ENCODE measurements around the gene RAB38. TPM values are rescaled to one million over a fixed set of nuclear protein-coding genes. Genes with fewer than 3 reads are reported as not detected.

RAB38 gene
- total RNA-seq, 1 donor from 2014 or later: 8.1 TPM

DNA sequence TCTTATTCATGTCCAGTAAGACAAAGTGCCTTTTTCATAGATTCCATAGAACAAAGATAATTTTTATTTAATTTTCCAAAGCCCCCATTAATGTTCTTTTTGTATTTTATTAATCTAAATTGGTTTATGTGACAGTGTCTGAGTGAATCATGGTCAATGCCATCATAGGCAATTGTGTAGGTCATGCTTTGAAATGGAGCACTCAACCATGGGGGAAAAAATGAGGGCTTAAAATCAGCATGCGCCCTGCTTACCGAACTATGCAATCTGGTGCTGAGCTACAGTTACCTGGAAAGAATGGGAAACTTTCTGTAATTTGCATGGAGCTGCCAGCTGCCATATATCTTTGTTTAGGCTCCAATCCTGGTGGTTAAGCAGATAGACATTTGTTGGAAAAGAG lies 28.4 kb upstream of the RAB38 start:
- no peak overlapping the region for H3K4me2 ChIP-seq
- H3K27ac Mint-ChIP-seq: no peak overlapping the region
- no peak for DNase-seq (ENCODE audit: low spot score)
- no peak overlapping the region for H3K4me3 Mint-ChIP-seq
- H3K27me3 Mint-ChIP-seq (ENCODE audit: insufficient read depth, low read depth): no peaks in the 10 kb centered on the region
- H2AFZ ChIP-seq (replicated peaks): no peak overlapping the region
- no peaks in the 10 kb centered on the region for H3K9me3 ChIP-seq (ENCODE audit: low read depth)
- no peak overlapping the region for H3K27ac ChIP-seq
- no peaks in the 10 kb centered on the region for H3K9me3 Mint-ChIP-seq
- H4K20me1 ChIP-seq (ENCODE audit: low read depth): no peaks in the 10 kb centered on the region
- no peaks in the 10 kb centered on the region for H3K79me2 ChIP-seq (ENCODE audit: low read depth)
- TF ChIP-seq EZH2phosphoT487 (IDR thresholded peaks at IDR 0.05): no peak
- no peak for TF ChIP-seq EZH2 (IDR thresholded peaks at IDR 0.05)
- no peak for TF ChIP-seq CTCF (IDR thresholded peaks at IDR 0.05)
- peaks cover 9% of the 10 kb centered on the region for H3K4me1 Mint-ChIP-seq
- H3K27me3 ChIP-seq: no peaks in the 10 kb centered on the region
- H3K36me3 ChIP-seq: no peaks in the 10 kb centered on the region
- no peaks in the 10 kb centered on the region for H3F3A ChIP-seq (ENCODE audit: low read depth)
- H3K9ac ChIP-seq: no peak overlapping the region
- H3K4me3 ChIP-seq: no peak overlapping the region
- H3K36me3 Mint-ChIP-seq: no peaks in the 10 kb centered on the region
- no peaks in the 10 kb centered on the region for H3K4me1 ChIP-seq

DNA sequence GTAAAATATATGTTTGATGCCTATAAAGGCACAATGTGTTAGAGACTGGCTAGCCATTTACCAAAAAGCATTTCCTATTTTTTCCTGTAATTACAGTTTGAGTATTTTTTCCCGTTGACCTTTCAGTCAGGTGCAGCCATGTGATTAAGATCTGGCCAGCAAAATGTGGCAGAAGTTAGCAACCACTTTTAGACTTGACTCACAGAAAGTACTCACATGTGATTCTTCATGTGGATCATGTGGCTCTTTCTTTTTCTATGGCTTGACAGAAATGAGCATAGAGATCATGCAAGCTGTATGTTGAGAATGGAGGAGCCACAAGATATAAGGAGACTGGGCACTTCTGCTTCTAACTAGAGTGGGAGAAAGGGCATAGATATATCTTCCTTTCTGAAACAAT lies 27.3 kb upstream of the RAB38 start:
- no peak overlapping the region for H3K27ac ChIP-seq
- Mint-ChIP-seq H3K4me3 (no peak overlapping the region), H3K9me3 (no peaks in the 10 kb centered on the region), H3K27ac (no peak overlapping the region), H3K27me3 (ENCODE audit: insufficient read depth, low read depth) (no peaks in the 10 kb centered on the region), H3K36me3 (no peaks in the 10 kb centered on the region), H3K4me1 (peaks cover 9% of the 10 kb centered on the region)
- no peaks in the 10 kb centered on the region for H3K79me2 ChIP-seq (ENCODE audit: low read depth)
- no peak overlapping the region for H3K4me3 ChIP-seq
- TF ChIP-seq EZH2 (IDR thresholded peaks at IDR 0.05) (no peak), EZH2phosphoT487 (IDR thresholded peaks at IDR 0.05) (no peak)
- H3K36me3 ChIP-seq: no peaks in the 10 kb centered on the region
- no peaks in the 10 kb centered on the region for H3K4me1 ChIP-seq
- H4K20me1 ChIP-seq (ENCODE audit: low read depth): no peaks in the 10 kb centered on the region
- H3K9ac ChIP-seq: no peak overlapping the region
- H2AFZ ChIP-seq (replicated peaks): no peak overlapping the region
- no peaks in the 10 kb centered on the region for H3K9me3 ChIP-seq (ENCODE audit: low read depth)
- DNase-seq (ENCODE audit: low spot score): no peak
- no peaks in the 10 kb centered on the region for H3K27me3 ChIP-seq
- no peaks in the 10 kb centered on the region for H3F3A ChIP-seq (ENCODE audit: low read depth)
- H3K4me2 ChIP-seq: no peak overlapping the region

- H3K27ac Mint-ChIP-seq: no peak overlapping the region
- H3K4me1 Mint-ChIP-seq: no peaks in the 10 kb centered on the region
- H3K9me3 ChIP-seq (ENCODE audit: low read depth): no peaks in the 10 kb centered on the region
- no peak overlapping the region for H3K4me2 ChIP-seq
- no peak overlapping the region for H3K4me3 Mint-ChIP-seq
- H3K4me1 ChIP-seq: no peaks in the 10 kb centered on the region
- no peak overlapping the region for H3K4me3 ChIP-seq
- no peak overlapping the region for H3K27ac ChIP-seq
- no peaks in the 10 kb centered on the region for H3K27me3 Mint-ChIP-seq (ENCODE audit: insufficient read depth, low read depth)
- peaks cover 15% of the 10 kb centered on the region for H3K9me3 Mint-ChIP-seq
- no peak overlapping the region for H3K9ac ChIP-seq
- H3K27me3 ChIP-seq: no peaks in the 10 kb centered on the region
- no peak for DNase-seq (ENCODE audit: low spot score)
- H3K36me3 ChIP-seq: no peaks in the 10 kb centered on the region
- H3F3A ChIP-seq (ENCODE audit: low read depth): no peaks in the 10 kb centered on the region
- H2AFZ ChIP-seq (replicated peaks): no peak overlapping the region
- peaks cover 2% of the 10 kb centered on the region for H3K36me3 Mint-ChIP-seq
- no peaks in the 10 kb centered on the region for H3K79me2 ChIP-seq (ENCODE audit: low read depth)
- TF ChIP-seq CTCF (IDR thresholded peaks at IDR 0.05) (no peak), EZH2 (IDR thresholded peaks at IDR 0.05) (no peak), EZH2phosphoT487 (IDR thresholded peaks at IDR 0.05) (no peak)
- no peaks in the 10 kb centered on the region for H4K20me1 ChIP-seq (ENCODE audit: low read depth)
Measured at GRCh38 chr11:88196393-88196792, 21.1 kb upstream of the RAB38 start.

- H3K9me3 Mint-ChIP-seq: peaks cover 15% of the 10 kb centered on the region
- H3K36me3 ChIP-seq: no peaks in the 10 kb centered on the region
- H4K20me1 ChIP-seq (ENCODE audit: low read depth): no peaks in the 10 kb centered on the region
- no peak overlapping the region for H3K27ac ChIP-seq
- H3K4me2 ChIP-seq: no peak overlapping the region
- H3K79me2 ChIP-seq (ENCODE audit: low read depth): no peaks in the 10 kb centered on the region
- no peak for TF ChIP-seq EZH2 (IDR thresholded peaks at IDR 0.05)
- no peak for TF ChIP-seq CTCF (IDR thresholded peaks at IDR 0.05)
- TF ChIP-seq EZH2phosphoT487 (IDR thresholded peaks at IDR 0.05): no peak
- H3K4me3 Mint-ChIP-seq: no peak overlapping the region
- no peaks in the 10 kb centered on the region for H3K4me1 ChIP-seq
- no peak overlapping the region for H3K27ac Mint-ChIP-seq
- no peaks in the 10 kb centered on the region for H3K4me1 Mint-ChIP-seq
- H3F3A ChIP-seq (ENCODE audit: low read depth): no peaks in the 10 kb centered on the region
- DNase-seq (ENCODE audit: low spot score): no peak
- no peaks in the 10 kb centered on the region for H3K9me3 ChIP-seq (ENCODE audit: low read depth)
- no peak overlapping the region for H2AFZ ChIP-seq (replicated peaks)
- no peak overlapping the region for H3K9ac ChIP-seq
- peaks cover 2% of the 10 kb centered on the region for H3K36me3 Mint-ChIP-seq
- H3K27me3 Mint-ChIP-seq (ENCODE audit: insufficient read depth, low read depth): no peaks in the 10 kb centered on the region
- no peaks in the 10 kb centered on the region for H3K27me3 ChIP-seq
- H3K4me3 ChIP-seq: no peak overlapping the region
Measured at GRCh38 chr11:88195908-88196307, 20.7 kb upstream of the RAB38 start.

Data from neural progenitor cell (in vitro differentiated cells).